ENCODE measurements around the gene PORCN. TPM values are rescaled to one million over a fixed set of nuclear protein-coding genes. Genes with fewer than 3 reads are reported as not detected.
"Not testable (repeated sequence)": the region's sequence is repeated elsewhere in the genome, so short reads cannot be mapped to it uniquely, and the experiment has no call there.

Gene PORCN
- total RNA-seq, 1 experiment from 2014 or later, result 16.4 TPM

GRCh38 chrX:48548871-48549270 lies 40.1 kb downstream of the PORCN start:
- no peak for DNase-seq (ENCODE audit: low spot score)
- Mint-ChIP-seq H3K4me1 (no peaks in the 10 kb centered on the region), H3K36me3 (peaks cover 6% of the 10 kb centered on the region), H3K9me3 (no peaks in the 10 kb centered on the region), H3K27me3 (ENCODE audit: low read depth) (no peaks in the 10 kb centered on the region), H3K27ac (no peak overlapping the region), H3K4me3 (no peak overlapping the region)
- ATAC-seq, result no peak
- TF ChIP-seq ZNF671 (CRISPR knock-in tag; IDR thresholded peaks at IDR 0.05), result no peak
- no peak for TF ChIP-seq FOXP1 (CRISPR knock-in tag; IDR thresholded peaks at IDR 0.05; ENCODE audit: borderline replicate concordance)
- TF ChIP-seq ZNF416 (CRISPR knock-in tag; IDR thresholded peaks at IDR 0.05), result no peak
- no peak for TF ChIP-seq ATF6 (CRISPR knock-in tag; IDR thresholded peaks at IDR 0.05)
- TF ChIP-seq, protein P1, sequence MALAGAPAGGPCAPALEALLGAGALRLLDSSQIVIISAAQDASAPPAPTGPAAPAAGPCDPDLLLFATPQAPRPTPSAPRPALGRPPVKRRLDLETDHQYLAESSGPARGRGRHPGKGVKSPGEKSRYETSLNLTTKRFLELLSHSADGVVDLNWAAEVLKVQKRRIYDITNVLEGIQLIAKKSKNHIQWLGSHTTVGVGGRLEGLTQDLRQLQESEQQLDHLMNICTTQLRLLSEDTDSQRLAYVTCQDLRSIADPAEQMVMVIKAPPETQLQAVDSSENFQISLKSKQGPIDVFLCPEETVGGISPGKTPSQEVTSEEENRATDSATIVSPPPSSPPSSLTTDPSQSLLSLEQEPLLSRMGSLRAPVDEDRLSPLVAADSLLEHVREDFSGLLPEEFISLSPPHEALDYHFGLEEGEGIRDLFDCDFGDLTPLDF (CRISPR knock-in tag; IDR thresholded peaks at IDR 0.05), result no peak
- TF ChIP-seq GABPB1 (CRISPR knock-in tag; IDR thresholded peaks at IDR 0.05), result no peak
- TF ChIP-seq ARID4B (CRISPR knock-in tag; IDR thresholded peaks at IDR 0.05; ENCODE audit: borderline replicate concordance), result no peak
- TF ChIP-seq FOXJ3 (CRISPR knock-in tag; IDR thresholded peaks at IDR 0.05; ENCODE audit: borderline replicate concordance), result no peak
- TF ChIP-seq ETV6 (CRISPR knock-in tag; IDR thresholded peaks at IDR 0.05), result no peak
- no peak for TF ChIP-seq ZNF396 (CRISPR knock-in tag; IDR thresholded peaks at IDR 0.05; ENCODE audit: borderline replicate concordance)
- TF ChIP-seq MYBL2 (CRISPR knock-in tag; IDR thresholded peaks at IDR 0.05), result no peak
- TF ChIP-seq ZNF425 (CRISPR knock-in tag; conservative IDR thresholded peaks at IDR 0.05), result no peak
- TF ChIP-seq HMGXB4 (CRISPR knock-in tag; IDR thresholded peaks at IDR 0.05), result no peak
- POLR2A ChIA-PET, result no interaction called here
- CTCF ChIA-PET, result interaction anchor here (1.2 kb wide), 1 partner anchor 9 kb away, joined by 4 read pairs; the partner anchor contains the start of gene TBC1D25

GRCh38 chrX:48555731-48556325 lies 47.0 kb downstream of the PORCN start:
- ATAC-seq; H3K36me3 Mint-ChIP-seq; H3K4me1 Mint-ChIP-seq; H3K27me3 Mint-ChIP-seq (ENCODE audit: low read depth); DNase-seq (ENCODE audit: low spot score); H3K4me3 Mint-ChIP-seq; H3K27ac Mint-ChIP-seq; H3K9me3 Mint-ChIP-seq; CTCF ChIA-PET: not testable (repeated sequence)
- POLR2A ChIA-PET, result interaction anchor here (0.6 kb wide), 1 partner anchor 1440 kb away, joined by 3 read pairs; no protein-coding TSS in a partner anchor

All from WTC11 (cell line).